HepG2 (cell line): Measurements from ENCODE around the gene TMC2. TPM values are rescaled to one million over a fixed set of nuclear protein-coding genes. Genes with fewer than 3 reads are reported as not detected.

Experiments used
- ATAC-seq: fragments of 200-7000 bp; cut with Tn5 transposase; 3 replicates; pipeline ENCODE4 v1.9.1; 2020; ENCODE audit warnings: mild to moderate bottlenecking, moderate library complexity
- BruUV-seq: library from RNA; stranded (reverse); fragments of 400-500 nt; replicated peaks from 2 replicates; lab custom pipeline; 2021; lab: Mats Ljungman, UMichigan
- CTCF ChIA-PET: fragments of 300-600 bp; formaldehyde crosslinking; extraction: SDS; loops from one replicate; lab custom pipeline; 2021; ENCODE audit warnings: low total read pairs, inconsistent platforms, low intra/inter-chr PET ratio; lab: Yijun Ruan, JAX
- POLR2A ChIA-PET: fragments of 350-600 bp; sonication (Branson Sonifier 250); formaldehyde crosslinking; loops from one replicate; lab custom pipeline; 2020; ENCODE audit warnings: antibody characterized with exemption, inconsistent platforms; lab: Yijun Ruan, JAX
- DNase-seq: peaks from one replicate; pipeline ENCODE4 v3.0.0-alpha.2; 2015; ENCODE audit warnings: low spot score
- FAIRE-seq: peaks from 3 replicates; lab custom pipeline; 2011; peaks lifted over from hg19 to GRCh38; lab: Jason Lieb, UNC
- H2AFZ ChIP-seq: one replicate; pipeline ENCODE4 v1.6.1; 2011; ENCODE audit warnings: low read length, inconsistent platforms
- H3K27ac ChIP-seq: fragments of 300-600 bp; 3 replicates; pipeline ENCODE4 v1.8.0; 2011; ENCODE audit warnings: mixed run types, mild to moderate bottlenecking, mixed read lengths, low read length, inconsistent platforms; ENCODE audit not compliant: insufficient read depth; ENCODE audit errors: extremely low read length
- H3K27me3 ChIP-seq, 2 experiments: fragments of 200-600 bp in 1 of 2; 2 replicates in 1 of 2; 3 replicates in 1 of 2; pipeline versions ENCODE4 v1.6.0 to v1.8.0; 2011; ENCODE audit warnings: low read length in 2 of 2, mild to moderate bottlenecking in 2 of 2, moderate library complexity in 2 of 2, inconsistent platforms in 1 of 2; ENCODE audit not compliant: insufficient read depth in 2 of 2, control insufficient read depth in 1 of 2
- H3K36me3 ChIP-seq, 2 experiments: fragments of 200-600 bp in 1 of 2; replicated peaks in 1 of 2; 2 replicates in 1 of 2; 3 replicates in 1 of 2; pipeline versions ENCODE4 v1.5.1 to v1.8.0; 2011; ENCODE audit warnings: low read length in 2 of 2, inconsistent platforms in 1 of 2; ENCODE audit not compliant: insufficient read depth in 2 of 2, control insufficient read depth in 1 of 2
- H3K4me1 ChIP-seq: 2 replicates; pipeline ENCODE4 v1.5.1; 2012; ENCODE audit warnings: low read length, inconsistent platforms; ENCODE audit not compliant: insufficient read depth
- H3K4me2 ChIP-seq: 2 replicates; pipeline ENCODE4 v1.6.0; 2011; ENCODE audit warnings: low read depth, low read length, inconsistent platforms
- H3K4me3 ChIP-seq, 3 experiments: fragments of 200-600 bp in 1 of 3; sonication (generic), shearing (Covaris generic) in 1 of 3; replicated peaks in 1 of 3; 2 replicates each; pipeline ENCODE4 v1.5.1; 2011 to 2016; ENCODE audit warnings: low read length in 3 of 3, inconsistent platforms in 2 of 3, low read depth in 2 of 3, mild to moderate bottlenecking in 2 of 3, control low read depth in 1 of 3, mixed read lengths in 1 of 3; ENCODE audit not compliant: insufficient read depth in 1 of 3
- H3K79me2 ChIP-seq: one replicate; pipeline ENCODE4 v1.6.1; 2011; ENCODE audit warnings: low read length, inconsistent platforms; ENCODE audit not compliant: insufficient read depth
- H3K9ac ChIP-seq: 2 replicates; pipeline ENCODE4 v1.6.0; 2011; ENCODE audit warnings: mild to moderate bottlenecking, low read depth, low read length, inconsistent platforms; ENCODE audit not compliant: insufficient read depth
- H3K9me3 ChIP-seq: 2 replicates; pipeline ENCODE4 v1.5.1; 2012; ENCODE audit warnings: mild to moderate bottlenecking, low read length
- H4K20me1 ChIP-seq: 2 replicates; pipeline ENCODE4 v1.6.0; 2011; ENCODE audit warnings: inconsistent platforms, mild to moderate bottlenecking, low read length, moderate library complexity; ENCODE audit not compliant: insufficient read depth
- BHLHE40 ChIP-seq: IDR thresholded peaks from 2 replicates; pipeline ENCODE4 v1.6.1; 2011; ENCODE audit warnings: low read length, improper control_type of control experiment
- E2F5 ChIP-seq: sonication (generic); formaldehyde crosslinking; conservative IDR thresholded peaks from 2 replicates; pipeline ENCODE4 v1.4.0; 2020; ENCODE audit warnings: missing genetic modification reagents
- GATA4 ChIP-seq: sonication (generic); IDR thresholded peaks from 2 replicates; pipeline ENCODE4 v1.6.1; 2016; ENCODE audit warnings: antibody characterized with exemption, low read depth, borderline replicate concordance
- ISX ChIP-seq: sonication (generic); formaldehyde crosslinking; conservative IDR thresholded peaks from 2 replicates; pipeline ENCODE4 v1.5.0; 2020; ENCODE audit warnings: missing genetic modification reagents
- KLF12 ChIP-seq: sonication (generic); formaldehyde crosslinking; IDR thresholded peaks from 2 replicates; pipeline ENCODE4 v1.4.0; 2020; ENCODE audit warnings: missing genetic modification reagents, borderline replicate concordance
- NR2C2 ChIP-seq: sonication (generic); formaldehyde crosslinking; IDR thresholded peaks from 2 replicates; pipeline ENCODE4 v1.4.0; 2020; ENCODE audit warnings: missing genetic modification reagents, mild to moderate bottlenecking, moderate library complexity, borderline replicate concordance
- ZFAT ChIP-seq: sonication (generic); formaldehyde crosslinking; conservative IDR thresholded peaks from 2 replicates; pipeline ENCODE4 v1.8.1; 2023; ENCODE audit warnings: missing genetic modification reagents, inconsistent platforms
- ZNF138 ChIP-seq: sonication (generic); formaldehyde crosslinking; IDR thresholded peaks from 2 replicates; pipeline ENCODE4 v1.5.0; 2020; ENCODE audit warnings: mild to moderate bottlenecking, low read depth, missing genetic modification reagents
- ZNF3 ChIP-seq: IDR thresholded peaks from 2 replicates; pipeline ENCODE4 v1.7.0; 2017; ENCODE audit warnings: inconsistent platforms
- ZNF329 ChIP-seq: sonication (generic); formaldehyde crosslinking; IDR thresholded peaks from 2 replicates; pipeline ENCODE4 v1.9.0; 2021; ENCODE audit warnings: low read depth, mild to moderate bottlenecking, missing genetic modification reagents
- ZNF687 ChIP-seq: sonication (generic); formaldehyde crosslinking; IDR thresholded peaks from 2 replicates; pipeline ENCODE4 v1.5.1; 2020; ENCODE audit warnings: mild to moderate bottlenecking, missing genetic modification reagents, moderate library complexity
- ZNF703 ChIP-seq: sonication (generic); formaldehyde crosslinking; IDR thresholded peaks from 2 replicates; pipeline ENCODE4 v1.5.1; 2020; ENCODE audit warnings: missing genetic modification reagents, mild to moderate bottlenecking, moderate library complexity, borderline replicate concordance
- ZSCAN12 ChIP-seq: sonication (generic); formaldehyde crosslinking; IDR thresholded peaks from 2 replicates; pipeline ENCODE4 v1.9.0; 2021; ENCODE audit warnings: mild to moderate bottlenecking, missing genetic modification reagents
- WGBS: methylation state at CpG from one replicate; pipeline ENCODE4 v1.1.6; 2017; ENCODE audit warnings: low lambda C conversion rate; 5-methylcytosine and 5-hydroxymethylcytosine counted together
- in situ Hi-C: cut with HindIII; loops from 2 replicates; pipeline ENCODE4 v1.10.0; 2017; ENCODE audit warnings: low pct_unique_long_range_greater_than_20kb; ENCODE audit not compliant: extremely low pct_ligation_motif_present
- intact Hi-C: fragments of 100-400 bp; cut with micrococcal nuclease; formaldehyde crosslinking; loops from one replicate; pipeline ENCODE4 v1.10.0; 2022; ENCODE audit not compliant: unreplicated experiment
- polyA plus RNA-seq, 8 experiments: library from polyadenylated mRNA; depleted of rRNA in 3 of 8; stranded (reverse) in 7 of 8; unstranded in 1 of 8; fragments of >200 nt; fragmentation: Illumina TruSeq in 4 of 8; extraction: Trizol in 4 of 8; gene quantifications; 2 replicates each; pipeline versions ENCODE4 v1.2.1 to v1.2.3, GENCODE V29; 2011 to 2016; ENCODE audit warnings: low read depth in 4 of 8, missing spikeins in 1 of 8, mixed read lengths in 1 of 8; ENCODE audit not compliant: insufficient read depth in 1 of 8
- total RNA-seq, 5 experiments: library from RNA; depleted of rRNA; stranded (reverse); fragments of >200 nt; fragmentation: Illumina TruSeq; extraction: Trizol; gene quantifications; 2 replicates each; pipeline ENCODE4 v1.2.3, GENCODE V29; 2016; ENCODE audit warnings: low read depth in 1 of 5
- TF ChIP-seq, protein P1 (sequence below): sonication (generic); formaldehyde crosslinking; IDR thresholded peaks from 2 replicates; pipeline ENCODE4 v1.9.0; 2021; ENCODE audit warnings: missing genetic modification reagents, borderline replicate concordance
- TF ChIP-seq, protein P2 (sequence below), 2 experiments: sonication (generic) in 1 of 2; formaldehyde crosslinking in 1 of 2; IDR thresholded peaks; 2 replicates each; pipeline versions ENCODE4 v1.4.0 to v1.6.1; 2018 to 2020; ENCODE audit warnings: missing genetic modification reagents in 2 of 2, borderline replicate concordance in 1 of 2, low read depth in 1 of 2, mild to moderate bottlenecking in 1 of 2, missing biosample characterization in 1 of 2

Gene TMC2
- total and polyA plus RNA-seq, 2 of the 13 experiments (the other 11 are each of a cell fraction or from before 2014, with no cell fraction given), result not detected

DNA sequence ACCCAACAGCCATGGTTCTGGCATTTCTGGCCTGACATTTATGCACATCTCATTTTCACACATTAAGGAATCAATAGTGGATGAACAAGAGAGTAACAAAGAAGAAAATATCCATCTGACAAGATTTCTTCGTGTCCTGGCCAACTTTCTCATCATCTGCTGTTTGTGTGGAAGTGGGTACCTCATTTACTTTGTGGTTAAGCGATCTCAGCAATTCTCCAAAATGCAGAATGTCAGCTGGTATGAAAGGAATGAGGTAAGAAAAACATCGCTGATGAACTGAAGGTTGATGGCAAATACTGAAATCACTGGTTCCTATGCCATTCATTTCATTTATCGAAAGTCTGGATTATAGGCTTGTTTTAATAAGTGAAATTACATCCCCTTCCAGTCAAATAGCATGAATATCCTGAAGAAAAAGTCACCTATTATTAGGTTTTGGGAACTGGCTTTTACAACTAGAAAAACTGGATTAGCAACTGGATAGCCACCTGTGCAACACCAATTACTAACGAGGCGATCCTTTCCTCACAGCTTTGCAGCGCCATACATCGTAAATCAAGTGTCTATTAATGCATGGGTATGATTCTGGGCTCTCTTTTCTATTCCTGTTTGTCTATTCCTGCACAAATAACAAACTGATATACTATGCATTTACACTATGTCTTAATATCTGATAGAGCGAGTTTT is 65.8 kb downstream of the TMC2 start:
- Histone ChIP-seq H3K9ac (no peak overlapping the region), H2AFZ (no peak overlapping the region), H3K4me2 (no peak overlapping the region), H3K4me1 (no peaks in the 10 kb centered on the region), H4K20me1 (no peaks in the 10 kb centered on the region), H3K79me2 (no peaks in the 10 kb centered on the region), H3K27me3 (no peaks in the 10 kb centered on the region; a peak in 2 of 5 replicates), H3K9me3 (peaks cover 20% of the 10 kb centered on the region), H3K36me3 (no peaks in the 10 kb centered on the region), H3K27ac (no peak overlapping the region), H3K4me3 (no peak overlapping the region)
- FAIRE-seq (no peak), DNase-seq (no peak), ATAC-seq (no peak)
- WGBS, result 14% methylated on average over 9 of the region's 9 CpGs
- no TSS peak for BruUV-seq
- in situ Hi-C loops (no loop called here), intact Hi-C loops (no loop called here)
- ChIA-PET POLR2A (no interaction called here), CTCF (no interaction called here)
- no peak for TF ChIP-seq ZNF329
- TF ChIP-seq, protein P1, sequence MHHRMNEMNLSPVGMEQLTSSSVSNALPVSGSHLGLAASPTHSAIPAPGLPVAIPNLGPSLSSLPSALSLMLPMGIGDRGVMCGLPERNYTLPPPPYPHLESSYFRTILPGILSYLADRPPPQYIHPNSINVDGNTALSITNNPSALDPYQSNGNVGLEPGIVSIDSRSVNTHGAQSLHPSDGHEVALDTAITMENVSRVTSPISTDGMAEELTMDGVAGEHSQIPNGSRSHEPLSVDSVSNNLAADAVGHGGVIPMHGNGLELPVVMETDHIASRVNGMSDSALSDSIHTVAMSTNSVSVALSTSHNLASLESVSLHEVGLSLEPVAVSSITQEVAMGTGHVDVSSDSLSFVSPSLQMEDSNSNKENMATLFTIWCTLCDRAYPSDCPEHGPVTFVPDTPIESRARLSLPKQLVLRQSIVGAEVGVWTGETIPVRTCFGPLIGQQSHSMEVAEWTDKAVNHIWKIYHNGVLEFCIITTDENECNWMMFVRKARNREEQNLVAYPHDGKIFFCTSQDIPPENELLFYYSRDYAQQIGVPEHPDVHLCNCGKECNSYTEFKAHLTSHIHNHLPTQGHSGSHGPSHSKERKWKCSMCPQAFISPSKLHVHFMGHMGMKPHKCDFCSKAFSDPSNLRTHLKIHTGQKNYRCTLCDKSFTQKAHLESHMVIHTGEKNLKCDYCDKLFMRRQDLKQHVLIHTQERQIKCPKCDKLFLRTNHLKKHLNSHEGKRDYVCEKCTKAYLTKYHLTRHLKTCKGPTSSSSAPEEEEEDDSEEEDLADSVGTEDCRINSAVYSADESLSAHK, result no peak
- no peak for TF ChIP-seq ZNF138
- TF ChIP-seq ZNF3, result no peak
- TF ChIP-seq ZNF687, result no peak
- no peak for TF ChIP-seq ZNF703 (CRISPR knock-in tag)
- TF ChIP-seq GATA4, result no peak
- no peak for TF ChIP-seq ZFAT (CRISPR knock-in tag)
- no peak for TF ChIP-seq NR2C2 (CRISPR knock-in tag)
- TF ChIP-seq E2F5 (CRISPR knock-in tag), result no peak
- no peak for TF ChIP-seq BHLHE40
- TF ChIP-seq, protein P2, sequence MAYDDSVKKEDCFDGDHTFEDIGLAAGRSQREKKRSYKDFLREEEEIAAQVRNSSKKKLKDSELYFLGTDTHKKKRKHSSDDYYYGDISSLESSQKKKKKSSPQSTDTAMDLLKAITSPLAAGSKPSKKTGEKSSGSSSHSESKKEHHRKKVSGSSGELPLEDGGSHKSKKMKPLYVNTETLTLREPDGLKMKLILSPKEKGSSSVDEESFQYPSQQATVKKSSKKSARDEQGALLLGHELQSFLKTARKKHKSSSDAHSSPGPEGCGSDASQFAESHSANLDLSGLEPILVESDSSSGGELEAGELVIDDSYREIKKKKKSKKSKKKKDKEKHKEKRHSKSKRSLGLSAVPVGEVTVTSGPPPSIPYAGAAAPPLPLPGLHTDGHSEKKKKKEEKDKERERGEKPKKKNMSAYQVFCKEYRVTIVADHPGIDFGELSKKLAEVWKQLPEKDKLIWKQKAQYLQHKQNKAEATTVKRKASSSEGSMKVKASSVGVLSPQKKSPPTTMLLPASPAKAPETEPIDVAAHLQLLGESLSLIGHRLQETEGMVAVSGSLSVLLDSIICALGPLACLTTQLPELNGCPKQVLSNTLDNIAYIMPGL (CRISPR knock-in tag; IDR thresholded peaks at IDR 0.05; ENCODE audit: borderline replicate concordance in 1 of 2, low read depth in 1 of 2), result no peak
- TF ChIP-seq KLF12, result no peak
- no peak for TF ChIP-seq ISX (CRISPR knock-in tag)
- no peak for TF ChIP-seq ZSCAN12 (CRISPR knock-in tag)
